Body of pancreas (tissue), 4 donors: Measurements from ENCODE around the gene SEM1.

Experiments
- POLR2A ChIP-seq, 3 donors: fragments of 450-650 bp; IDR thresholded peaks; one replicate each; pipeline ENCODE4 v1.6.1; 2016; ENCODE audit warnings: antibody characterized with exemption in 3 of 3, mild to moderate bottlenecking in 2 of 3
- TF ChIP-seq, protein P1 (sequence below), 7 experiments: fragments of 450-650 bp in 4 of 7; fragments of 200-600 bp in 3 of 7; sonication (generic) in 3 of 7; IDR thresholded peaks; one replicate each; pipeline ENCODE4 v1.5.1; 2016 to 2019; ENCODE audit warnings: antibody characterized with exemption in 7 of 7

DNA sequence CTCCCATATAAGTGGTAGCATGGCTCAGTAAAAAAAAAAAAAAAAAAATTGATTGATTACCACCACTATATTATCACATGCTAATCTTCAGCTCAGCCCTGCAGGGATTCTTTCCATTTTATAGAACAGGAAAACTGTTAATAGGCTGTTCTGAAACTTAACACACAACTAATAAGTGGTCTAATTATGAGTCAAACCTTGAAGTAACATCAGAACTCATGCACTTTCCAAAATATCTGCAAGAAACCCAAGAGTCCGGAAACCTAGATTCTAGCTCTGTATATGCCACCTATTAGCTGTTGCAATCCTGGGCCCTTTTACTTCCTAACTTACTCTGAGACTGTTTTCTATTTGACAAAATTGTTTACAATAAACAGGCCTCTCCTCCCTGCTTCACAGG lies 23.9 kb downstream of the SEM1 start:
- TF ChIP-seq, protein P1, sequence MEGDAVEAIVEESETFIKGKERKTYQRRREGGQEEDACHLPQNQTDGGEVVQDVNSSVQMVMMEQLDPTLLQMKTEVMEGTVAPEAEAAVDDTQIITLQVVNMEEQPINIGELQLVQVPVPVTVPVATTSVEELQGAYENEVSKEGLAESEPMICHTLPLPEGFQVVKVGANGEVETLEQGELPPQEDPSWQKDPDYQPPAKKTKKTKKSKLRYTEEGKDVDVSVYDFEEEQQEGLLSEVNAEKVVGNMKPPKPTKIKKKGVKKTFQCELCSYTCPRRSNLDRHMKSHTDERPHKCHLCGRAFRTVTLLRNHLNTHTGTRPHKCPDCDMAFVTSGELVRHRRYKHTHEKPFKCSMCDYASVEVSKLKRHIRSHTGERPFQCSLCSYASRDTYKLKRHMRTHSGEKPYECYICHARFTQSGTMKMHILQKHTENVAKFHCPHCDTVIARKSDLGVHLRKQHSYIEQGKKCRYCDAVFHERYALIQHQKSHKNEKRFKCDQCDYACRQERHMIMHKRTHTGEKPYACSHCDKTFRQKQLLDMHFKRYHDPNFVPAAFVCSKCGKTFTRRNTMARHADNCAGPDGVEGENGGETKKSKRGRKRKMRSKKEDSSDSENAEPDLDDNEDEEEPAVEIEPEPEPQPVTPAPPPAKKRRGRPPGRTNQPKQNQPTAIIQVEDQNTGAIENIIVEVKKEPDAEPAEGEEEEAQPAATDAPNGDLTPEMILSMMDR (IDR thresholded peaks at IDR 0.05), result no peak
- no peak for TF ChIP-seq POLR2A (IDR thresholded peaks at IDR 0.05)
